SHP77 treated with DMSO at 0.1 percent for 48 hours (cell line): Measurements from ENCODE around the gene TBL3.
A peak's percentile ranks its signal among the peaks of the same experiment; 100 is the strongest.
"Not testable (repeated sequence)": the region's sequence is repeated elsewhere in the genome, so short reads cannot be mapped to it uniquely, and the experiment has no call there.

Source experiments
- DNase-seq: peaks from one replicate; lab custom pipeline; 2025; lab: John Stamatoyannopoulos, UW

The TBL3 gene

GRCh38 chr16:1942810-1943726 is 28.8 kb upstream of the TBL3 start, which contains the start of gene MSRB1:
Gene MSRB1 (minus strand): TSS chr16:1943199. CDS start chr16:1943156, 43 bp downstream.
- DNase-seq, result peak; percentile 96

- DNase-seq, result no peak
Measured at GRCh38 chr16:1944612-1945199, 27.1 kb upstream of the TBL3 start.

GRCh38 chr16:1945559-1946391 is 26.1 kb upstream of the TBL3 start:
- DNase-seq, result no peak

GRCh38 chr16:1946495-1947368 is 25.1 kb upstream of the TBL3 start:
- DNase-seq, result no peak

GRCh38 chr16:1947369-1947670 is 24.5 kb upstream of the TBL3 start:
- no peak for DNase-seq

GRCh38 chr16:1949507-1949906 is 22.3 kb upstream of the TBL3 start:
- DNase-seq, result no peak

GRCh38 chr16:1950047-1950446 is 21.8 kb upstream of the TBL3 start:
- no peak for DNase-seq

GRCh38 chr16:1950559-1950958 is 21.3 kb upstream of the TBL3 start:
- DNase-seq, result no peak

GRCh38 chr16:1953734-1954133 is 18.1 kb upstream of the TBL3 start:
- no peak for DNase-seq

GRCh38 chr16:1957434-1958142 is 14.3 kb upstream of the TBL3 start:
- DNase-seq, result not testable (repeated sequence)

- not testable (repeated sequence) for DNase-seq
Measured at GRCh38 chr16:1958143-1958491, 13.7 kb upstream of the TBL3 start.

- no peak for DNase-seq
Measured at GRCh38 chr16:1958715-1959268, 13.1 kb upstream of the TBL3 start.

- peak; percentile 60 for DNase-seq
Measured at GRCh38 chr16:1959269-1960039, 12.4 kb upstream of the TBL3 start, which contains the start of gene NDUFB10. Gene NDUFB10 (plus strand): TSS chr16:1959538. CDS start chr16:1959625, 87 bp downstream.

- DNase-seq, result peak; percentile 58
Measured at GRCh38 chr16:1960665-1961630, 10.9 kb upstream of the TBL3 start.

- no peak for DNase-seq
Measured at GRCh38 chr16:1961651-1962067, 10.2 kb upstream of the TBL3 start.

GRCh38 chr16:1962161-1963153 is 9.4 kb upstream of the TBL3 start:
- not testable (repeated sequence) for DNase-seq

GRCh38 chr16:1963806-1964505 is 7.9 kb upstream of the TBL3 start:
- DNase-seq, result no peak
